IPS-18a (cell line): ENCODE measurements around the gene NCOA4.
A peak's percentile ranks its signal among the peaks of the same experiment; 100 is the strongest.

Source experiments
- H3K27ac ChIP-seq: one replicate; pipeline ENCODE4 v1.5.1; 2013; ENCODE audit warnings: low read length
- H3K27me3 ChIP-seq: one replicate; pipeline ENCODE4 v1.6.1; 2013; ENCODE audit warnings: mild to moderate bottlenecking, low read length; ENCODE audit not compliant: control insufficient read depth, insufficient read depth
- H3K36me3 ChIP-seq: one replicate; pipeline ENCODE4 v1.6.1; 2013; ENCODE audit warnings: low read depth, low read length; ENCODE audit not compliant: control insufficient read depth
- H3K4me1 ChIP-seq: one replicate; pipeline ENCODE4 v1.6.1; 2013; ENCODE audit warnings: low read depth, low read length; ENCODE audit not compliant: control insufficient read depth
- H3K4me3 ChIP-seq: one replicate; pipeline ENCODE4 v1.5.1; 2013; ENCODE audit warnings: low read length
- H3K9ac ChIP-seq: one replicate; pipeline ENCODE4 v1.6.1; 2013; ENCODE audit warnings: mild to moderate bottlenecking, low read length, moderate library complexity
- H3K9me3 ChIP-seq: one replicate; pipeline ENCODE4 v1.6.1; 2013; ENCODE audit warnings: low read depth, low read length; ENCODE audit not compliant: control insufficient read depth

Gene NCOA4

DNA sequence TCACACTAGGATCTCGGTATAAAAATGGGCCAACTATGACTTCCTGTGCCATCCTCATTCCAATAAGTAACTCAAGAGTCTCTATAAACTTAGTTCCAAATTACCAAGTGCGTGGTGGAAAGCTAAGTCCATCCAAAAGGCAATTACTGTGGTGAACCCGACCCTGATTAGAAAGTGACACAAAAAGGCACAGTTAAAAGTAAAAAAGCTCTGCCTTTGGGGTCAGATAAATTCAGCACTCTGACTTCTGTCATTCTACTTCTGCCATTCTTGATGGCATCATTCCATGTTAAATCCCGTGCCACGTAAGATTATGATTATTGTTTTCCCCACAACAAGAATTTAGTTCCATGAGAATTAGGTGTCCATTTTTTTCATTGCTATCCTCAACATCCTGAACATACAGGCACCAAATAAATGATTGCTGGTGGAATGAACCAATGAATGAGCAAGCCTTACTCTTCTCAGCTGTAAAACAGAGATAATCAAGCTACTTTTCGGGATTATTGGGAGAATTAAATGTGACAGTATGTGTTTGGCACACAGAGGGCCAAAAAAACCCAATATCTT lies 877 bp downstream of the NCOA4 start:
- Histone ChIP-seq H3K27ac (no peak overlapping the region), H3K4me1 (peaks cover 16% of the 10 kb centered on the region), H3K36me3 (no peaks in the 10 kb centered on the region), H3K27me3 (no peaks in the 10 kb centered on the region), H3K9me3 (no peaks in the 10 kb centered on the region), H3K4me3 (peak overlapping the region; percentile 64), H3K9ac (peak overlapping the region; percentile 63)

DNA sequence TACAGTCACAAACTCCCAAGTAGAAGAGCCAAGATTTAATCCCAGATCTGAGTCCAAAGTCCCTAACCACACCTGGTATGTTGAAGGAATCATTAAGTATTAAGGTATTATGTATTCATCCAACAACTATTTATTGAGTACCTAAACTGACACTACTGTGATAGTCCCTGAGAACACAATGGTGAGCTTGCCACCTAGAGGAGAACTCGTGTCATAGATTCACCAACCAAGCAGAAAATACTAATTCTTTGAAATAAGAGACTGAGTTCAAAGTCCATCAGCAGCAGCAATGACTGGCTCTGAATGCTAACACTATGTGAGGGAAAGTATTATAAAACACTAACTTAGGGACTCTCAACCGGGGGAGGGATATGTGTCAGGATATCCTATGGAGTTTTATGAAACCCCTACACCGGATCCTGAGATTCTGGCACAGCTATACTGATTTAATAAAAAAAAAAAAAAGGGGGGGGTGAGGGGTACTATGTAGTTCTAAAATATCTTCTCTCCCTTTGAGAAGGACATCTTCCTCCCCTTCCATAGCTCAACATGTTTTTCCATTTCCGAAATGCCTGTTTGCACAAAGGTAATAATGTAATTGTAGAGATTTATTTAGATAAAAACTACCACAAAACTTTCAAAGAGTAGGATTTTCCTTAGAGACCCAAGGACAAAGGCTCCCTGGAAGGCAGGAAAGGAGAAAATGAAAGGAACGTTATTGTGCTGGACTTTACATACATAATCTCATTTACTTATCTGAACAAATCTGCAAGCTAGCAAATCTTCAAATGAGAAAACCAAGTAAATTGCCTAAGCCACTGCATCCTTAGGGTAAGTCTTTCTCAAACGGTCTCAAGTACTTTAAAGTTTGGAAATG lies 1.6 kb downstream of the NCOA4 start:
- Histone ChIP-seq H3K36me3 (no peaks in the 10 kb centered on the region), H3K4me1 (peaks cover 16% of the 10 kb centered on the region), H3K9ac (peak overlapping the region; percentile 63), H3K27me3 (no peaks in the 10 kb centered on the region), H3K4me3 (peak overlapping the region; percentile 64), H3K27ac (no peak overlapping the region), H3K9me3 (no peaks in the 10 kb centered on the region)

DNA sequence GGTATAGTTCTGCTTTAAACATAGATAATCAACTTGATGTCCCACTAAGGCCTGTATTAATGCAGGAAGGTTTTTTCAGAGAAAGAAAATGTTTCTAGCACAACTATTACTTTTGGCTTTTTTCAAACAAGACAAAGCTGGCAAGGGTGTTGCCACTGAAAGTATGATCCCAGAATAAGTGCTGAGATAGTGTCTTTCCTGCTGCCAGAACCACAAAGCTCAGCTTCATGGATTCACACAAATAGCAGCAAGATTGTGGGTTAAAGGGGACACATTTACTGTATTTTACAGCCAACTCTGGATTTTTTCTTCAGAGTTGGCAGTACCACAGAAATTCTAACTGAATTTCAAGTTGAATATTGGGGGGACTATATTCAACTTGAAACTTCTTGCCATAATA lies 4.3 kb downstream of the NCOA4 start:
- Histone ChIP-seq H3K27me3 (no peaks in the 10 kb centered on the region), H3K9me3 (no peaks in the 10 kb centered on the region), H3K36me3 (no peaks in the 10 kb centered on the region), H3K4me3 (no peak overlapping the region), H3K27ac (no peak overlapping the region), H3K9ac (no peak overlapping the region), H3K4me1 (peaks cover 16% of the 10 kb centered on the region)

DNA sequence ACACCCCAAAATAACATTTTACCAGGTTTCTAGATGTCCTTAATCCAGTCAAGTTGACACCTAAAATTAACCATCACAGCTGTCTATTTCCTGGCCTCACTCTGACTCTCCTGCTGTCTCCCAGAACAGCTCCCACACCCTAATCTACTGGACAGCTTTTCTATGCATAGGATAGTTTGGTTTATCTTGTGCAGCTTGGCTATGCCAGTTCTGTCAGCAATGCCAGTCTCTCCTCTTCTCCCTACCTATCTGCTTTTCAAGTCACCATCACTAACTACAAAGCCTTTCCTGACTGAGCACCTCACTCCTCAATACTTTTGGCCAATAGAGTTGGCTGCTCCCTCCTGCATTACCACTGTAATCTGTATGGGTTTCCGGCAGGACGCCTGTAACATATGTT lies 5.0 kb downstream of the NCOA4 start:
- no peaks in the 10 kb centered on the region for H3K27me3 ChIP-seq
- no peaks in the 10 kb centered on the region for H3K36me3 ChIP-seq
- no peak overlapping the region for H3K4me3 ChIP-seq
- H3K9ac ChIP-seq, result no peak overlapping the region
- no peak overlapping the region for H3K27ac ChIP-seq
- H3K4me1 ChIP-seq, result peaks cover 13% of the 10 kb centered on the region
- no peaks in the 10 kb centered on the region for H3K9me3 ChIP-seq

DNA sequence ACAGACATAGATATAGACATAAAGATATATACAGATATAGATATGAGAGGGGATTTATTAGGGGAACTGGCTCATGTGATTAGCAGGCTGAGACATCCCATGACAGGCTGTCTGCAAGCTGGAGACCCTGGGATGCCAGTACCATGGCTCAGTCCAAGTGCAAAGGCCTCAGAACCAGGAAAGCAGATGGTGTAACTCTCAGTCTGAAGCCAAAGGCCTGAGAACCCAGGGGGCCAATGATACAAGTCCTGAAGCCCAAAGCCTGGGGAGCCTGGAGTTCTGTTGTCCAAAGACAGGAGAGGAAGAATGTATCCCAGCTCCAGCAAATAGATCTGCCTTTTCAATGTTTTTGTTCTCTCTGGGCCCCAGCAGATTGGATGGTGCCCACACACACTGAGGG lies 5.5 kb downstream of the NCOA4 start:
- Histone ChIP-seq H3K4me3 (no peak overlapping the region), H3K36me3 (no peaks in the 10 kb centered on the region), H3K9me3 (no peaks in the 10 kb centered on the region), H3K9ac (no peak overlapping the region), H3K27me3 (no peaks in the 10 kb centered on the region), H3K4me1 (peaks cover 13% of the 10 kb centered on the region), H3K27ac (no peak overlapping the region)

DNA sequence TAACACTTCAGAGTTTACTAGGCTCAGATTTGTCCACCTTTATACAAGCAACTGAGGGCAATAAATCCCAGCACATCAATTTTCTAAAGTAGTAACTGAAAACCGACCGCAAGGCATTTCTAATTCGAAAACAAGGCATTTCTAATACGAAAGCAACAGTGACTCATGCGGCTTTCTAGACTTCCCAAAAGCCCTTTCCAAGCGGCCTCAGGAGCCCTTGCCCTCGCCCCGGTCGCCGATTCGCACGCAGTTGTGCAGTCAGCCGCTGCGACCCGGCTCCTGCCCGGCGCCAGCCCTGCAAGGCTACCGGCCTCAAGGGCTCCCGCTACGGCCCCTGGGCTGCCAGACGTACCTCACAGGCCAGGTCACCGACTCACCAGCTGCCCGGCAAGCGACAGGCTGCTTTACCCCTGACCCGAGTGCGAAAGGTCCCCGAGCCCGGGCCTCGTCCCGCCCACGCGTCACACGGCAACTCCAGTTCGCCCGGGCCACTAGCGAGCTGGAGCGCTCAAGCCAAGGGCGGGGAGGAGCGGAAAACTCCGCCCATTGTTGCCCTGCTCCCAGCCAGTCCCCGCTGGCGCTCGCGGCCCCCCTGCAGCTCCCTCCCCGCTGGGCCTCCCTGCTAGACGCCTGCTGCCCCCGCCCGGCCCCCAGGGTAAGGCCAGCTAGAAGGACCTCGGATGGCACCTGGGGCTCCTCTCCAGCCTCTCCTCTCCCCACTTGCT lies 7.3 kb downstream of the NCOA4 start:
- H3K36me3 ChIP-seq, result no peaks in the 10 kb centered on the region

DNA sequence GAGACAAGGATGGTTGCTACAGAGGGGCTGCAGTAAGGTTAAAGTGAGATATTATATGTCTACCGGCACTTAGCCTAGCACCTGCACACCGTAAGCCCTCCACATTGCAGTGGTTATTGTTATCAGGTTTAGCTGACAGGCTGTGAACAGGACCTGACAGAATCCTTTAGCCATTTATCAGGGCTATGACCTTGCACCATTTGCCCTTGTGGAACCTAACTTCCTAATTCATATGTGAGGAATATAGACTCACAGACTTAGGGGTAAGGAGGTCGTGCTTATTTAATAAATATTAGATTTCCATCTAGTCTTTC lies 10.1 kb downstream of the NCOA4 start:
- Histone ChIP-seq H3K4me3 (no peak overlapping the region), H3K36me3 (peaks cover 5% of the 10 kb centered on the region), H3K9ac (no peak overlapping the region), H3K4me1 (no peaks in the 10 kb centered on the region), H3K27ac (no peak overlapping the region), H3K27me3 (no peaks in the 10 kb centered on the region), H3K9me3 (no peaks in the 10 kb centered on the region)

More for the DNA sequence above, 7.3 kb downstream of the NCOA4 start:
- Histone ChIP-seq H3K27ac (no peak overlapping the region), H3K4me3 (peak overlapping the region; percentile 66), H3K9me3 (no peaks in the 10 kb centered on the region), H3K4me1 (no peaks in the 10 kb centered on the region), H3K27me3 (no peaks in the 10 kb centered on the region), H3K9ac (peak overlapping the region; percentile 64)

DNA sequence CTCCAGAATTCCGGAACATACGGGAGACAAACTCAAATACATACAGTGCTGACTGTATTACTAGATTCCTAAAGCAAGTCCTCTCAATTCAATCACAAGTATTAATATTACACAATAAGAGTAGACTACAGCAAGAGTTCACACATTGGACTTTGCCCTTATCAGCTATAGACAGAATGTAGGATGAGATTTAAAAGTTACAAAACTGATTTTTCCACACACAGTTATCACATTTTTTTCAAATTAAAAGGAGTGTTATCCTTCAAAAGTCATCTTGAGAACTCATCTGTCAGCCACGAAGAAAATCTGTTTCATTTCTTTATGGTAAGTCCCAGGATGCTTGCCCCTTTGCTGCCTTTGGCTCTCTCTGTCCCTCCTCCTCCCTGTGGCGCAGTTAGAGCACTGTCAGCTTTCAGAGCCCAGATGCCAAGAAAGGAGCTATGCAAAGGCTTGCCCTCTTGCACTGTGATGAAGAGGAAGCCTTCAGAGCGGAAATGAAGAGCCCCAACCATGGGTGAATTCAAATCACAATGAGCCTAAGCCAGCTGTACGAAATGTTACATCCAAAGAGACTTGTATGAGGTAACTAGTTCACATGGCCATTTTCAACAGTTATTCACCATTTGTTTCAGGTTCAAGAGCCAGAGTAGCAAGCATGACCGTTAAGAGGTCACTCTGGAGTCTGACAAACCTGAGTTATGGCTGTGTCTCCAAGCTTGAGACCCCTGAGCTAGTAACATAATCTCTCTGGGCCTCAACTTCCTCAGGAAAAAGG lies 10.7 kb downstream of the NCOA4 start:
- H3K27ac ChIP-seq, result no peak overlapping the region
- no peaks in the 10 kb centered on the region for H3K27me3 ChIP-seq
- H3K36me3 ChIP-seq, result peaks cover 7% of the 10 kb centered on the region
- H3K9ac ChIP-seq, result no peak overlapping the region
- H3K9me3 ChIP-seq, result no peaks in the 10 kb centered on the region
- no peaks in the 10 kb centered on the region for H3K4me1 ChIP-seq
- no peak overlapping the region for H3K4me3 ChIP-seq

DNA sequence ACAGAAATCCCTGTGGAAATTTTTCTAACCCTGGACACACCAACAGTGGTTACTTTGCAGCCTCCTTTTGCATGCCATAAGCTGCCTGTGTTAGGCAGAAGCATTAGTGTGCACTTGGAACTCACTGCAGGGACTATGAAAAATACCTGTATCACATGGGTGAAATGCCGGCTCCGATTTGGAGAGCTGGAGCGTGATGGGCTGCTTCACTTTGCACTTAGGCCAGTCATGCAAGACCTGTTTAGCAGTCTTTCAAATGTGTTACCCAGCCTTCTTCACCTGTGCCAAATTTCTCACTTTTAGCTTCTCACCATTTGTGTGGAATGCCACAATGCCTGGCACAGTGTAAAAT lies 11.3 kb downstream of the NCOA4 start:
- Histone ChIP-seq H3K27me3 (no peaks in the 10 kb centered on the region), H3K36me3 (peaks cover 13% of the 10 kb centered on the region), H3K27ac (no peak overlapping the region), H3K9ac (no peak overlapping the region), H3K9me3 (no peaks in the 10 kb centered on the region), H3K4me1 (no peaks in the 10 kb centered on the region), H3K4me3 (no peak overlapping the region)

DNA sequence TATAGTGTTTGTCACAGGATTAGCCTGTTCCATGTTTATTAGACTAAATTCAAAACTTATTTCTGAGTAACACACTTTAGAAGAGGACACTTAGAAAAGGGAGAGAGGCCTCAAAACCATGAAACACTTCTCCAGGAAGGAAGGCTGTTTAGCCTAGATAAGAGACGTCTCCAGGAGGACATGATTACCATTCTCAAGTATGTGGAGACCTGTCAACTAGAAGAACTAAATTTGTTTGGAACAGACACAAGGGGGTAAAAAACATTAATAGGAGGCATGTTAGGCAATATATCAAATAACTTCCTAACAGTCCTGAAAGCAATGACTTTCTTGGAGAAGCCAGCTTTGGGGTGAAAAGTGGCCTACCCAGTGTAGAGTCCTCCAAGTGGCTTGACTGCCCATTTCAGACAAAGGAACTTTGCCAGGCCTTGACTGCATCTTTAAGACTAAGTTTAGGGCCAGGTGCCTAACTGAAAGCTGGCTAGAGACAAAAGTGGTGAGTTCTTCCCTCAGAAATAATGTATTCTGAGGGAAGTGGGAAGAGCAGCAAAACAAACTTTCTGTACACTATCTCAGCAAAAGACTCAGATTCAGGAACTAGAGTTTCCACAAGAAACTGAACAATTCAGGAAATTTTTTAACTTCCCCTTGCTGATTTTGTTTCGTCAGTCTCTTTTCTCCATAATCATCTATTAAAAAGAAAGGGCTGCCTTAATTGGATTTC lies 11.8 kb downstream of the NCOA4 start:
- Histone ChIP-seq H3K4me1 (no peaks in the 10 kb centered on the region), H3K4me3 (no peak overlapping the region), H3K27me3 (no peaks in the 10 kb centered on the region), H3K27ac (no peak overlapping the region), H3K36me3 (peaks cover 16% of the 10 kb centered on the region), H3K9ac (no peak overlapping the region), H3K9me3 (no peaks in the 10 kb centered on the region)

DNA sequence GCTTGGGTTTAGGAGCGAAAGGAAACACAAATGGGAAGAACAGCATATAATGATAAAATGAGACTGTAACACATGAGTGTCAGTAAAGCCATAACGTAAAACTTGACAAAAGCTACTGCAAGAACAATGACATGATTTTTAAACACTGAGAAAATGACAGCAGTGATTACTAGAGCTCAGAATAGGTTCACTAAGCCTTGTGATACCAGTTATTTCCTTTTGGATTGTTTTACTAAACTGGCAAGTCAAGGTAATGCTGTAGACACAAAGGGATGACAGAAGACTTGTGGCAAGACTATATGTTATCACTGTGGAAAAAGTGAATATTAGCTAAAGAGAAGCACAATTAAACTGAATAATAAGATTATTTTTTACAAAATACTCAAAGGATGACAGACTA lies 12.7 kb downstream of the NCOA4 start:
- no peaks in the 10 kb centered on the region for H3K4me1 ChIP-seq
- H3K36me3 ChIP-seq, result peaks cover 24% of the 10 kb centered on the region
- H3K9me3 ChIP-seq, result no peaks in the 10 kb centered on the region
- no peaks in the 10 kb centered on the region for H3K27me3 ChIP-seq
- H3K27ac ChIP-seq, result no peak overlapping the region
- H3K9ac ChIP-seq, result no peak overlapping the region
- no peak overlapping the region for H3K4me3 ChIP-seq
